ENCODE results near the gene ATP5F1C. TPM values are rescaled to one million over a fixed set of nuclear protein-coding genes. Genes with fewer than 3 reads are reported as not detected.

The ATP5F1C gene
- total and polyA plus RNA-seq, 2 donors (not counting 1 experiment from before 2014, with no cell fraction given), result 114 to 116 TPM

DNA sequence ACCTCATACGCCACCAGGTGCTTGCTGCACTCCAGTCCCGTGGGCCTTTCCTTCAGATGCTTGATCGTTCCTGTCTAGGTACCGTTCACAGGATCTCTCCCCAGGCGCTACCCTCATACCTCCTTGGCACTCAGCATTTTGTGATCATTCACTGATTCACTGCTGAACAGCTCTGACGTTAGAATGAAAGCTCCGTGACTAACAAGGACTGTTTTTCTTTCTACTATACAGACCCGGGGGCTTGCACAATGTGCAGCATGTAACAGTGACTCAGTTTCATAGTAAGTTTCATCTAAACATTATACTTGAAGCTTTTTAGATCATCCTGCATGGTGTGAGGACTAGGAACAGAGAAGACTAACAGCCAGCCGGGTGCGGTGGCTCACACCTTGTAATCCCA is 20.8 kb upstream of the ATP5F1C start:
- Mint-ChIP-seq H3K4me3 (no peak overlapping the region), H3K9me3 (ENCODE audit: insufficient read depth) (no peaks in the 10 kb centered on the region), H3K27me3 (no peaks in the 10 kb centered on the region), H3K27ac (no peak overlapping the region), H3K4me1 (no peaks in the 10 kb centered on the region)
- H3K27ac ChIP-seq (ENCODE audit: low read length in 2 of 2), result no peak overlapping the region
- no peaks in the 10 kb centered on the region for H3K9me3 ChIP-seq (ENCODE audit: control extremely low read depth in 1 of 3, control insufficient read depth in 2 of 3, insufficient read depth in 1 of 3, low read length in 2 of 3)
- CTCF ChIA-PET, result no interaction called here
- intact Hi-C loops (cut with micrococcal nuclease), result no loop called here
- H3K79me2 ChIP-seq (ENCODE audit: control insufficient read depth, insufficient read depth, low read length), result no peaks in the 10 kb centered on the region
- H4K20me1 ChIP-seq (ENCODE audit: control insufficient read depth, insufficient read depth, low read length, poor library complexity, severe bottlenecking), result no peaks in the 10 kb centered on the region
- H3K4me3 ChIP-seq (ENCODE audit: control extremely low read depth in 1 of 5, extremely low read depth in 1 of 5, insufficient read depth in 1 of 5, low read depth in 2 of 5, low read length in 4 of 5), result no peak overlapping the region
- no peaks in the 10 kb centered on the region for H3K27me3 ChIP-seq (replicated peaks in 1 of 4; ENCODE audit: control extremely low read depth in 1 of 4, control insufficient read depth in 3 of 4, insufficient read depth in 4 of 4, low read length in 3 of 4)
- WGBS (ENCODE audit: insufficient coverage), result 93% methylated on average over 9 of the region's 10 CpGs
- H2AFZ ChIP-seq (ENCODE audit: insufficient read depth, low read depth, low read length, poor library complexity, severe bottlenecking), result no peak overlapping the region
- no peak overlapping the region for H3K4me2 ChIP-seq (replicated peaks; ENCODE audit: low read depth, low read length, poor library complexity, severe bottlenecking)
- H3K9ac ChIP-seq (ENCODE audit: low read length), result no peak overlapping the region
- H3K4me1 ChIP-seq (ENCODE audit: control insufficient read depth in 2 of 2, insufficient read depth in 2 of 2, low read length in 2 of 2), result no peaks in the 10 kb centered on the region
- TF ChIP-seq CTCF (IDR thresholded peaks at IDR 0.05) (no peak), EZH2 (IDR thresholded peaks at IDR 0.05; ENCODE audit: borderline replicate concordance, insufficient read depth, low read depth, low read length, poor library complexity, severe bottlenecking) (no peak)
- ATAC-seq (ENCODE audit: low read depth) (no peak), DNase-seq (no peak)
- peaks cover 8 to 59% of the 10 kb centered on the region in 2 experiments for H3K36me3 ChIP-seq (replicated peaks in 1 of 2; ENCODE audit: control extremely low read depth in 1 of 2, control insufficient read depth in 1 of 2, extremely low read depth in 1 of 2, insufficient read depth in 2 of 2, low read length in 1 of 2)
- POLR2A ChIA-PET, result no interaction called here

DNA sequence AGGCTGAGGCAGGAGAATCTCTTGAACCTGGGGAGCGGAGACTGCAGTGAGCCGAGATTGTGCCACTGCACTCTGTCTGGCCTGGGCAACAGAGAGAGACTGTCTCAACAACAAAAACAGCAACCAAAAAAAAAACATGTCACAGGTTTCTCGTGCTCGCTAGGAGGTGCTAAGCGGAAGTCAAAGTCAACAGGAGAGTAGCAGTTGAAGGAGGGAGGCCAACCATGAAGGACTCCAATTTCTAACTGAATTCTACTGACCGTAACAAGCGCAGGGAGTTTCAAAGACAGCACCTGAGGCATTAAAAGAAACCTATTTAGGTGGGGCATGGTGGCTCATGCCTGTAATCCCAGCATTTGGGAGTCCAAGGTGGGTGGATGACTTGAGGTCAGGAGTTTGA is 19.6 kb upstream of the ATP5F1C start:
- intact Hi-C loops (cut with micrococcal nuclease), result no loop called here
- Histone ChIP-seq H2AFZ (ENCODE audit: insufficient read depth, low read depth, low read length, poor library complexity, severe bottlenecking) (no peak overlapping the region), H3K4me1 (ENCODE audit: control insufficient read depth in 2 of 2, insufficient read depth in 2 of 2, low read length in 2 of 2) (no peaks in the 10 kb centered on the region), H3K9ac (ENCODE audit: low read length) (no peak overlapping the region), H3K9me3 (ENCODE audit: control extremely low read depth in 1 of 3, control insufficient read depth in 2 of 3, insufficient read depth in 1 of 3, low read length in 2 of 3) (no peaks in the 10 kb centered on the region), H3K36me3 (replicated peaks in 1 of 2; ENCODE audit: control extremely low read depth in 1 of 2, control insufficient read depth in 1 of 2, extremely low read depth in 1 of 2, insufficient read depth in 2 of 2, low read length in 1 of 2) (peaks cover 2 to 60% of the 10 kb centered on the region in 2 experiments), H3K4me3 (ENCODE audit: control extremely low read depth in 1 of 5, extremely low read depth in 1 of 5, insufficient read depth in 1 of 5, low read depth in 2 of 5, low read length in 4 of 5) (no peak overlapping the region), H3K27ac (ENCODE audit: low read length in 2 of 2) (no peak overlapping the region), H3K27me3 (replicated peaks in 1 of 4; ENCODE audit: control extremely low read depth in 1 of 4, control insufficient read depth in 3 of 4, insufficient read depth in 4 of 4, low read length in 3 of 4) (no peaks in the 10 kb centered on the region), H3K79me2 (ENCODE audit: control insufficient read depth, insufficient read depth, low read length) (no peaks in the 10 kb centered on the region), H4K20me1 (ENCODE audit: control insufficient read depth, insufficient read depth, low read length, poor library complexity, severe bottlenecking) (no peaks in the 10 kb centered on the region), H3K4me2 (replicated peaks; ENCODE audit: low read depth, low read length, poor library complexity, severe bottlenecking) (no peak overlapping the region)
- no peak overlapping the region for H3K4me3 Mint-ChIP-seq
- no peak overlapping the region for H3K27ac Mint-ChIP-seq
- WGBS (ENCODE audit: insufficient coverage), result 100% methylated on average over 4 of the region's 7 CpGs
- ChIA-PET POLR2A (interaction anchor here (0.7 kb wide), 1 partner anchor 273 kb away, joined by 7 read pairs; no protein-coding TSS in a partner anchor), CTCF (interaction anchor here (0.6 kb wide), 1 partner anchor 500 kb away, joined by 3 read pairs; no protein-coding TSS in a partner anchor)
- H3K9me3 Mint-ChIP-seq (ENCODE audit: insufficient read depth), result no peaks in the 10 kb centered on the region
- DNase-seq, result no peak
- H3K4me1 Mint-ChIP-seq, result peaks cover 2% of the 10 kb centered on the region
- TF ChIP-seq CTCF (IDR thresholded peaks at IDR 0.05), result no peak
- no peak for TF ChIP-seq EZH2 (IDR thresholded peaks at IDR 0.05; ENCODE audit: borderline replicate concordance, insufficient read depth, low read depth, low read length, poor library complexity, severe bottlenecking)
- H3K27me3 Mint-ChIP-seq, result no peaks in the 10 kb centered on the region
- ATAC-seq (ENCODE audit: low read depth), result no peak
